NCI-H146 treated with DMSO at 0.1 percent for 48 hours (cell line): Measurements from ENCODE around the gene PRSS50.

Experiments
- DNase-seq: peaks from one replicate; lab custom pipeline; 2025; ENCODE audit not compliant: unreplicated experiment; lab: John Stamatoyannopoulos, UW

PRSS50 gene

GRCh38 chr3:46725621-46726314 lies 8.1 kb upstream of the PRSS50 start:
- no peak for DNase-seq

GRCh38 chr3:46724424-46724823 lies 6.8 kb upstream of the PRSS50 start:
- DNase-seq, result no peak

DNA sequence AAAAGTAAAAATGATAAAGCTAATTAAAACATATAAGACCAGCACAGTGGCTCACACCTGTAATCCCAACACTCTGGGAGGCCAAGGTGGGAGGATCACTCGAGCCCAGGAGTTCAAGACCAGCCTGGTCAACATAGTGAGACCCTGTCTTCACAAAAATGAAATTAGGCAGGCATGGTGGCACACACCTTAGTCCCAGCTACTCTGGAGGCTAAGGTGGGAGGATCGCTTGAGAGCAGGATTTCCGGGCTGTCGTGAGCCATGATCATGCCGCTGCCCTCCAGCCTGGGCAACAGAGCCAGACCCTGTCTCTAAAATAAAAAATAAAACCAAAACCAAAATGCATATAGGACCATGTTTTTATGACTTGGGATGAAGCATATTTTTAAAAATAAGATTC lies 4.8 kb upstream of the PRSS50 start:
- no peak for DNase-seq

DNA sequence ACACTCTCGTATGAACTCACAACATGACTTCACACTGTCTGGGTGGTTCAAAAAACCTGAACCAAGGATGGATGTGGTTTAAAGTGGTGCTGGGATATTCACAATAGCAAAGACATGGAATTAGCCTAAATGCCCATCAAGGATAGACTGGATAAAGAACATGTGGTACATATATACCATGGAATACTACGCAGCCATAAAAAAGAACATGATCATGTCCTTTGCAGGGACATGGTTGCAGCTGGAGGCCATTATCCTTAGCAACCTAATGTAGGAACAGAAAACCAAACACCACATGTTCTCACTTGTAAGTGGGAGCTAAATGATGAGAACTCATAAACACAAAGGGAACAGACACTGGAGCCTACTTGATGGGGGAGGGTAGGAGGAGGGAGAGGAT lies 3.3 kb upstream of the PRSS50 start:
- no peak for DNase-seq

DNA sequence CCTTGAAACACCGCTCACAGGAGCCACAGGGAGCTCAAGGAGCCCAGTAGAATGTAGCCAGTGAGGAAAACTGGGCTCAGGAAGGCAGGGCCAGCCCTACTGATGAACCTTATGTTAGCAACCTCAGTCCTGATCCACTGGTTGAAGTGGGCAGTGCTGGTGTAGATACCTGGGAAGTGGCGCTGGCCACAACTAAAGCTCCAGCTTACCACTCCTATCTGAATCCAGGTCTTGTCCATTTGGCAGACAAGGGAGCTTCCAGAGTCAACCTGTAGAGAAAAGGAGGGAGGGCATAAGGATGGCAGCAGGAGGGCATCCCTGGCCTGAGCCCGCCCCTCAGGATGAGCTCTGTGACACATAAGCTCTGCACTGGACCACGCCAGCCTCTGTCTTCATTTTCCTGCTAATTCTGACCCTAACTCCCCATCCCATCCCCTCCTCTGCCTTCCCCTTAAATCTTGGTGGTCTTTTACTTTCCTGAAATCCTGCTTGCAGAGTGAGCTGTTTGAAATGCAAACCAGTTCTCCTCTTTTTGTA lies 2.1 kb upstream of the PRSS50 start:
- no peak for DNase-seq

DNA sequence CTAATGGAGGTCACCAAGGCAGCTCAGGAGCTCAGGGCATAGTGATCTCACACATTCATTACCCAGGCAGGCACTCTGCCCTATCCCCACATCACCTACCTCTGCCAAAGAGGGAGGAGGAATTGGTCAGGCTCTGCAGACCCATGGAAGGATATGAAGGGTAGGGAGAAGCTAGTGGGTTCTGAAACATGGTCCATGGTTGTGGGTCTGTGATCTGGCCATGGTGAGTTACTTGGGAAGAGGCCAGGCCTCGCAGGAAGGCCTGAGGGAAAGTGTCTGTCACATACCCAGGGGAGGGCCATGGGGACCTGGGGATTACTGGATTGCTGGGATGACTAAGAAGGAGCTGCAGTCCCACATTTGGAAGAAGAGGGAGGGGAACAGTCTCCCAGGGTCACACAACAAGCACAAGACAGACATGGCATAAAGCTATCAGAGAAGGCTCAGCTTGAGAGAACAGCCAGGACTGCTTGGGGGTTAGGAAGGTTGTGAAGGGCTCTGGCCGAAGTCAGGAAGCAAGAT lies 1.4 kb upstream of the PRSS50 start:
- no peak for DNase-seq

GRCh38 chr3:46716461-46717441 lies 918 bp downstream of the PRSS50 start:
- DNase-seq, result no peak

- DNase-seq, result no peak
Measured at GRCh38 chr3:46715507-46716175, 2.0 kb downstream of the PRSS50 start.

DNA sequence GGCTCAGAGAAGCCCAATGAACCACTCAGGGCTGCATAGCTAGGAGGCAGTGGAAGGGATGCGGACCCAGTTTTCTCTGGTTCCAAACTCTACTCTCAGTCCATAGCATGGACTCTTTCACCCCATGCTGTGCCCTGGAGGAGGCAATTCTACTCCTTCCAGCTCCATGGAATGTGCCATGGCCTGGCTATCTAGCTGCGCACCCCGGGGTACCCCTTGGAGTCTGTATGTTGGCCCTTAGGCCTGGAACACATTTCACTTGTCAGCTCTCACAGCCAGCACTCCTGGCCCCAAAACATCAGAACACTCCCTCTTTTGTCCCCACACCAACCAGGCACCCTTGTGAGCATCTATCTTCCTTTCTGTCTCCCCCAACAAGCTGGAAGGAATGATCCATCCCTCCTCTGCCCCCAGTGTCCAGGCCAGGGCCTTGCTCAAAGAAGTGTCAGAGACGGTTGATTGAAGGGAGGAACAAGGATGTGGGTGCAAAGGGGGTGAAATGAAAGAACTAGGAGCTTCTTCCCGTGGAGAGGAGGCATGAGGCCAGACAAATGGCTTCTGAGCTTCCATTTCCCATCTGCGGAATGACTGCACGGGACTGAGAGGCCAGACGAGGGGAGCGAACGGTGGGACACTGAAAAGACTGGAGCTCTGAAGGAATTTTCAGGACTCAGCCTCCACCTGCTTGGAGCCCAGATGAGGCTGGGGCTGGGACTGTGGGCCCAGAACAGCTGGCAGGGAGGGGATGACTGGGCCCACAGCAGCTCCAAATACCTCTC lies 2.8 kb downstream of the PRSS50 start:
- DNase-seq, result no peak

GRCh38 chr3:46713898-46714552 lies 3.6 kb downstream of the PRSS50 start:
- DNase-seq, result no peak

GRCh38 chr3:46713050-46713897 lies 4.4 kb downstream of the PRSS50 start:
- DNase-seq, result no peak

GRCh38 chr3:46712191-46713049 lies 5.2 kb downstream of the PRSS50 start:
- DNase-seq, result no peak

- DNase-seq, result no peak
Measured at GRCh38 chr3:46711760-46712159, 5.9 kb downstream of the PRSS50 start.

DNA sequence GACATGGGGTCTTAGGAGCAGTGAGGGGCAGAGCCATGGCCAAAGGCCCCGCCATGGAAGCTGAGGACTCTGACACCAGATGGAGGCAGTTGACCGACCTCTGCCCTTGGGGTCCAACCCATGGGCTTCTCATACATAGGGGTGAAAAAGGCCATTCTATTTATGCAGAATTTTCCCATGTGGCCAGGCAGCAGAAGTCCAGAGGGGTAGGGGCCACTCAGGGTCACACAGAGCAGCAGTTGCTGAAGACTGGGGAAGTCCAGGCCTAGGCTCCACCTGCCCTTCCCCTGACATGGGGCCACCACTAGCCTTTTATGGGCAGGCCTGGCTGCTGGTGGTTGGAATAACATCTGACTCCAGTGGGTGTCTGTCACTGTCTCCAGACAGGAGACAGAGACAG lies 6.4 kb downstream of the PRSS50 start:
- no peak for DNase-seq

DNA sequence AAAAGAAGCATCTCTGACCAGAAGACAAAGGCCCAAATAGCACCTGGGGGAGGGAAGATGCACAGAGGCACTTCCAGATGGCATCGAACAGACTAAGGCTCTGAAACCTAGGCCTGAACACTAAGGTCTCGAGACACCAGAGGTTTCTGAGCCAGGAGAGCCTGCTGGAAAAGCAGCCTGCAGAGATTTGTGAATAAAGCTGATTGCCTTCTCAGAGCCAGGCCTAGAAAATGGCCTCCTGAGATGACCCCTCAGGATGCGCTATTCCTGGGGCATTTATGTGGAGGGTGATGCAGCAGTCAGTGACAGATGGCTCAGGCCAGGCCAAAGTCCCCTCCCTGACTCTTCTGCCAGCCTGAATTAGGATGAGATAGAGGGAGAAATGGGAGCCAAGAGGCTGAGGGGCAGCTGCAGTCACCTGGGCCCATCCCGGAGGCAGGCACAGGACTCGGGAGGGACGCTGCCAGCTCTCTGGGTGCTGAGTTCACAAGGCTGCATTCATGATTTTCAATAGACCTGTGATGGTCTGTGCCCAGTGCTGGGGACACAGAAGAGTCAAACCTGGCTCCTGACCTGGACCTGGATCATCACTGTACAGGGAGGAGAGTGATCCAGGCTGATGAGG lies 6.9 kb downstream of the PRSS50 start:
- DNase-seq, result no peak

DNA sequence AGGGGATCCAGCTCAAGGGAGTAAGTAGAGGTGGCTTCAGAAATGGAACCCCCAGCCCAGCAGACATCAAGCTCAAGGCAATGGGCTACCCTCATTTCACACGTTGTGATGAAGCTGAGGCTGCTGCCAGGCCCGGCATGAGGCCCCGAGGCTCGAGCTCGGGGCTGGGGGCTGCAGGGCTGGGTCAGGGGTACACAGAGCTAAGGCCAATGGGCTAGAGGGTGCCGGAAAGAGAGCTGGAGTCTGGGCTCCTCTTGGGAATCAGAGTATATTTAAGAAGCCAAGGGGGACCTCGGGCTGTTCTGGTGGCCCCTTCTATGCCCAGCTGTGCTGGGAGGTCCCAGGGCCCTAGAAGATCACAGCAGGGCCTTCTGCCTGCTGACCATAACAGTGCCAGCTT lies 7.4 kb downstream of the PRSS50 start:
- no peak for DNase-seq

GRCh38 chr3:46709721-46710120 lies 7.9 kb downstream of the PRSS50 start:
- DNase-seq, result no peak
